ENCODE results near the gene ALDH8A1. TPM values are rescaled to one million over a fixed set of nuclear protein-coding genes. Genes with fewer than 3 reads are reported as not detected.
"Not testable (repeated sequence)": the region's sequence is repeated elsewhere in the genome, so short reads cannot be mapped to it uniquely, and the experiment has no call there.

Gene ALDH8A1
- total RNA-seq, 1 donor = not detected

DNA sequence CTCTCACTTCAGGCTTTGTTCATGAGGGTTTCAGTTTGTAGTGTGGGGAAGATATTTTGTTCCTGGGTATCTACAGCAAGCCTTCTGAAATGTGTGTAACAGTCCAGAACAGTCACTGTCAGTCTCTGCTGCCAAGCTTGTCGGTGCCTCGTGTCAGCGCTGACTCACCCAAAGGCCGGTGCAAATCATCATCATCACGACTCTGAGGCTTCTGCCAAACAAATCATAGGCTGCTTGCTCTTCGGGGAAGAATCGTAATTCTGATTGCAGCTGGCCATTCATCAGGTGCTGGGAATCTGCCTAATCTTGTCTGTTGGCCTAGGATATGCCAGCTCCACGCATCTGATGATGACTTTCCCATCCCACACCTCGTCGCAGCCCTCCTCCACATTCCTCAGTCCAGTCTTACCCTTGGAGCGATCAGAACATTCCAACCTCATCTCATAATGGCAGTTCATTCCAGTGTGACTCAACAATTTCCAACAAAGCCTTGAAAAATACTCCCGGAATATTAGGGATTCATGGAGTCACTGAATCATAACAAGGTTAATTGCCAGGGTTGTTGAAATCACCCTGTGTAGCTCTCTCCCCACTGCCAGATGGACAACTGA lies 40.9 kb downstream of the ALDH8A1 start:
- TF ChIP-seq, protein P1, sequence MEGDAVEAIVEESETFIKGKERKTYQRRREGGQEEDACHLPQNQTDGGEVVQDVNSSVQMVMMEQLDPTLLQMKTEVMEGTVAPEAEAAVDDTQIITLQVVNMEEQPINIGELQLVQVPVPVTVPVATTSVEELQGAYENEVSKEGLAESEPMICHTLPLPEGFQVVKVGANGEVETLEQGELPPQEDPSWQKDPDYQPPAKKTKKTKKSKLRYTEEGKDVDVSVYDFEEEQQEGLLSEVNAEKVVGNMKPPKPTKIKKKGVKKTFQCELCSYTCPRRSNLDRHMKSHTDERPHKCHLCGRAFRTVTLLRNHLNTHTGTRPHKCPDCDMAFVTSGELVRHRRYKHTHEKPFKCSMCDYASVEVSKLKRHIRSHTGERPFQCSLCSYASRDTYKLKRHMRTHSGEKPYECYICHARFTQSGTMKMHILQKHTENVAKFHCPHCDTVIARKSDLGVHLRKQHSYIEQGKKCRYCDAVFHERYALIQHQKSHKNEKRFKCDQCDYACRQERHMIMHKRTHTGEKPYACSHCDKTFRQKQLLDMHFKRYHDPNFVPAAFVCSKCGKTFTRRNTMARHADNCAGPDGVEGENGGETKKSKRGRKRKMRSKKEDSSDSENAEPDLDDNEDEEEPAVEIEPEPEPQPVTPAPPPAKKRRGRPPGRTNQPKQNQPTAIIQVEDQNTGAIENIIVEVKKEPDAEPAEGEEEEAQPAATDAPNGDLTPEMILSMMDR (IDR thresholded peaks at IDR 0.05; ENCODE audit: insufficient read depth, low read depth, low read length) = no peak
- H3K4me3 ChIP-seq (ENCODE audit: low read depth, low read length) = peak overlapping the region; percentile 27
- peak; percentile 91 for DNase-seq (ENCODE audit: low read depth)

DNA sequence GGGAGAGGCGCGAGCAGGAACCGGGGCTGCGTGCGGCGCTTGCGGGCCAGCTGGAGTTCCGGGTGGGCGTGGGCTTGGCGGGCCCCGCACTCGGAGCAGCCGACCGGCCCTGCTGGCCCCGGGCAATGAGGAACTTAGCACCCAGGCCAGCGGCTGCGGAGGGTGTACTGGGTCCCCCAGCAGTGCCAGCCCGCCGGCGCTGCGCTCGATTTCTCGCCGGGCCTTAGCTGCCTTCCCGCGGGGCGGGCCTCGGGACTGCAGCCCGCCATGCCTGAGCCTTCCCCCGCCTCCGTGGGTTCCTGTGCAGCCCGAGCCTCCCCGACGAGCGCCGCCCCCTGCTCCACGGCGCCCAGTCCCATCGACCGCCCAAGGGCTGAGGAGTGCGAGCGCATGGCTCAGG lies 45.2 kb downstream of the ALDH8A1 start:
- not testable (repeated sequence) for H3K4me3 ChIP-seq (ENCODE audit: low read depth, low read length); DNase-seq (ENCODE audit: low read depth)

DNA sequence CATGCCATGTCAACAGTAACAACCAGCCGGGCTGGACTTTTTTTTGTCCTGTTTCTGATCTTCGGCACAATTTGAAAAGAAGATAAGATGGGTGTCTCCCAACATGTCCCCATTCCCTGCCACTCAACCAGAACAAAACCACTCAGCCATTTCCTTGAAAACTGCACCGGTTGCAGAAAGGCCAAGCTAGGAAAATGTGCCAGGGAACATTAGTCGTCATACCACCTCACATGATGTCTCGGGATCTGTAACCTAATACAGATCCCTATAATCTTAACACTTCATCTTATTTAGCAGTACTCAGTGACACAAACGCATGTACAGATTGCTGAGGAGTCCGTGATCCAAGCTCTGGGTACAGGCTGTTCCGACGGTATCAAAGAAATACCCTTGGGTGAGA lies 46.5 kb downstream of the ALDH8A1 start:
- DNase-seq (ENCODE audit: low read depth) = no peak
- H3K4me3 ChIP-seq (ENCODE audit: low read depth, low read length) = no peak overlapping the region
- TF ChIP-seq, protein P1 (IDR thresholded peaks at IDR 0.05; ENCODE audit: insufficient read depth, low read depth, low read length) = no peak

DNA sequence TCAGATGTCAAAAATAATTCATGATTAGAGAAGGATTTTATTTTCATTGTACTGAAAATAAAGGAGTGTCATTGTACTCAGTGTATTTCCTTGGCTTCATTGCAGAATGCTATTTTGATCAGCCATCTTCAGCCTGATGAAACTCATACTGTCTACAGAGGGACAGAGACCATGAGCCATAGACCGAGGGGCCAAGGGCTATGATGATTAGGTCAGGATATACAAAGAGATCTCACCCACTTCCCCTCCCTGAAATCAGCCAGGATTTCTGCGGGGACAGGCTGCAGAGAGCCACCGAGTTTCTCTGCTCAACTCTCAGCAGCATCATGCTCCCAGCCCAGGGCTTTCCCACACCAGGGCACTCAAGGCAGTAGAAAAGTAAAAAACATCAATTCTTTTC lies 47.0 kb downstream of the ALDH8A1 start:
- H3K4me3 ChIP-seq (ENCODE audit: low read depth, low read length) = no peak overlapping the region
- DNase-seq (ENCODE audit: low read depth) = no peak
- TF ChIP-seq, protein P1 (IDR thresholded peaks at IDR 0.05; ENCODE audit: insufficient read depth, low read depth, low read length) = no peak

DNA sequence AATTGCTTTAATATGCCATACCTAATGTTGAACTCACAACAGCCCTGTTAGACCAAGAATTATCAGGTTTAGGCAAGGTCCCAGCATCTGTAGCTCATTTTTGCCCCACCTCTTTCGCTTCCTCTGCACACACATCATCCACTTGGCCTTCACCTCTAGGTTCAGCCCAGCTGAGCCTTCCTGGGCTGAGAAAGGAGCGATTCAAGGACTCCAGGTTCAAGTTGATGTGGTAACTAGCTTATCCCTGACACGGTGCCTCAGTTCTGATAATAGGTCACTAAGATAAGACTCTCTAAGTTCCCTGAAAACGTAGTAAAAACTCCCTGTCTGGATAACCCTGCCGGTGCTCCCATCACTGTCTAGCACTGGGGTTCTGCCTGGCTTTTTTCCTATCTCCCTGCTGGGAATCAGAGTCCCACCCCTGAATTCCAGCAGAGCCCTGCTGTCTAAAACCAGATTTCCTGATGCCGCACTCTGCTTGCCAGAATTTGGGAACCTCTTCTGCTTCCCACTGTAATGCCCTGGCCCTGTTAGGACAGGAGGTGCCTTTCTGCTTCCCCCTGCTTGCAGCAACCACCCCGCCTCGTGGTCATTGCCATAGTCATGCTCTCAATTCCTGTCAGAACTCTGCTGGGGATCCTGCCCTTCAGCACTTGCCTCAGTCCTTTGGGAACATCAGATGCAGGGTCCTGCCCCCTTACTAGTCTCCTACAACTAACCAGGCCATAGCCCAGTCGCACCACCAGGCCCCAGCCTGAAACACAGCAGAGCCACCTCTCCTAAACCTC lies 47.6 kb downstream of the ALDH8A1 start:
- DNase-seq (ENCODE audit: low read depth) = no peak
- no peak overlapping the region for H3K4me3 ChIP-seq (ENCODE audit: low read depth, low read length)
- TF ChIP-seq, protein P1 (IDR thresholded peaks at IDR 0.05; ENCODE audit: insufficient read depth, low read depth, low read length) = no peak

DNA sequence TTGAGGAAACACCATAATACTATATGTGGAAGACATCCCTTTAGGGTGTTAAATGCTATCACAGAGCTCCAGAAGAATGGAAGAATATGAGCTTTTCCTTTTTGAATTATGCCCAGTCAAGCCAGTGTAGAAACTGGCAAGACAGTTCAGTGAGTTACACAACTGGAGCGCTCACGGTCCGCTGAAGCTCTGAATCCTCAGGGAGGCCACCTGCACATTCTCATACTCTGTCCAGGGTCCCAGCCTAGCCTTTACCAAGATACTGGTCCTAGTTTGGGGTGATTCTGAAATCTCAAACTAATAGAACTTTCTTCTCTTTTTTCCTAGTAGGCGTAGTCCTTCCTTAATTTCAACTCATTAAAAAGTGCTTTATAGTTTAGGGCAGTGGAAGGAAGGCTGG lies 51.3 kb downstream of the ALDH8A1 start:
- H3K4me3 ChIP-seq (ENCODE audit: low read depth, low read length) = no peak overlapping the region
- DNase-seq (ENCODE audit: low read depth) = no peak
- TF ChIP-seq, protein P1 (IDR thresholded peaks at IDR 0.05; ENCODE audit: insufficient read depth, low read depth, low read length) = no peak

DNA sequence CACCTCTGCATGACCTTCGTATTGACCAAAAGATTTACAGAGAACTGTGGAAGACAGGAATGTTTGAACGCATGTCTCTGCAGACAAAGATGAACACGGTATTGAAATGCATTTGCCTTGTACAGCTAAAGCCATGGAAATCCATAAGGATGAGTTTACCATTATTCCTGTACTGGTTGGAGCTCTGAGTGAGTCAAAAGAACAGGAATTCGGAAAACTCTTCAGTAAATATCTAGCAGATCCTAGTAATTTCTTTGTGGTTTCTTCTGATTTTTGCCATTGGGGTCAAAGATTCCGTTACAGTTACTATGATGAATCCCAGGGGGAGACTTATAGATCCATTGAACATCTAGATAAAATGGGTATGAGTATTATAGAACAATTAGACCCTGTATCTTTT lies 51.7 kb downstream of the ALDH8A1 start:
- not testable (repeated sequence) for H3K4me3 ChIP-seq (ENCODE audit: low read depth, low read length); DNase-seq (ENCODE audit: low read depth)

DNA sequence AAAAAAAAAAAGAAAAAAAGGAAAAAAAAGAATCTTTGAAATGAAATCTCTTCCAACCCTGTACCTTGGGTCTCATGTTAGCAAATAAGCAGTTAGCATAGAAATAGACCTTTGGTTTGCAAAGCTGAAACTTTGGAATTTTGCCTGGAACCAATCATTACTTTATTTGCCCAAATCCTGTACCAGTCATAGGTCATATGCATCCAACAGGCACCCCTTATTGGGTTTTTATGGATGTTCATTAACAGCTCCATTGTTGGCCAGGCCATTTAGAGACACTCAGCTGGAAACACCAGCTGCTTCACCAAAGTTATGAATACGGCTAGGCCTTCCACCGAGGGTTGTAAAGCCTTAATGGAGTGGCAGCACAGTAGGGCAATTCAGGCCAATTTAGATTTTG lies 53.0 kb downstream of the ALDH8A1 start:
- DNase-seq (ENCODE audit: low read depth) = no peak
- no peak overlapping the region for H3K4me3 ChIP-seq (ENCODE audit: low read depth, low read length)

More for the DNA sequence above, 53.0 kb downstream of the ALDH8A1 start:
- TF ChIP-seq, protein P1 (IDR thresholded peaks at IDR 0.05; ENCODE audit: insufficient read depth, low read depth, low read length) = no peak
